Endothelial cell (in vitro differentiated cells): ENCODE results near the gene TMPRSS6. TPM values are rescaled to one million over a fixed set of nuclear protein-coding genes. Genes with fewer than 3 reads are reported as not detected.
A peak's percentile ranks its signal among the peaks of the same experiment; 100 is the strongest.

Experiments used
- DNase-seq: peaks from one replicate; pipeline ENCODE4 v3.0.0; 2021; ENCODE audit warnings: low spot score
- H3K27ac Mint-ChIP-seq: one replicate; pipeline ENCODE4 v1.8.0; 2021; ENCODE audit warnings: mixed read lengths, inconsistent platforms; ENCODE audit not compliant: unreplicated experiment
- H3K27me3 Mint-ChIP-seq: one replicate; pipeline ENCODE4 v1.8.0; 2021; ENCODE audit warnings: mild to moderate bottlenecking, moderate library complexity, mixed read lengths, inconsistent platforms; ENCODE audit not compliant: unreplicated experiment
- H3K36me3 Mint-ChIP-seq: one replicate; pipeline ENCODE4 v1.8.0; 2021; ENCODE audit warnings: mild to moderate bottlenecking, low read depth, mixed read lengths, inconsistent platforms; ENCODE audit not compliant: unreplicated experiment
- H3K4me1 Mint-ChIP-seq: one replicate; pipeline ENCODE4 v1.8.0; 2021; ENCODE audit warnings: mild to moderate bottlenecking, mixed read lengths, inconsistent platforms; ENCODE audit not compliant: unreplicated experiment
- H3K4me3 Mint-ChIP-seq: one replicate; pipeline ENCODE4 v1.8.0; 2021; ENCODE audit warnings: mild to moderate bottlenecking, mixed read lengths, inconsistent platforms; ENCODE audit not compliant: unreplicated experiment
- H3K9me3 Mint-ChIP-seq: one replicate; pipeline ENCODE4 v1.8.0; 2021; ENCODE audit warnings: mixed read lengths, inconsistent platforms; ENCODE audit not compliant: unreplicated experiment
- CTCF ChIP-seq: fragments of 200-600 bp; sonication (generic); IDR thresholded peaks from one replicate; pipeline ENCODE4 v1.5.0; 2021; ENCODE audit warnings: antibody characterized with exemption; ENCODE audit not compliant: unreplicated experiment
- total RNA-seq: library from RNA; stranded (reverse); fragmentation: NEBNext Ultra II Directional; extraction: Animal tissue kit (Norgen Biotek cat#: 25700); gene quantifications from one replicate; pipeline ENCODE4 v1.2.1, GENCODE V29; 2021; ENCODE audit not compliant: unreplicated experiment

The TMPRSS6 gene
- total RNA-seq, 1 donor from 2014 or later: not detected

- Mint-ChIP-seq H3K4me3 (peak overlapping the region; percentile 1), H3K4me1 (no peaks in the 10 kb centered on the region), H3K9me3 (no peaks in the 10 kb centered on the region), H3K36me3 (no peaks in the 10 kb centered on the region), H3K27me3 (peaks cover 20% of the 10 kb centered on the region), H3K27ac (no peak overlapping the region)
- TF ChIP-seq CTCF: no peak
- DNase-seq: no peak
Observed at GRCh38 chr22:37111156-37111717, 1.7 kb upstream of the TMPRSS6 start.

- Mint-ChIP-seq H3K4me1 (no peaks in the 10 kb centered on the region), H3K27ac (no peak overlapping the region), H3K36me3 (no peaks in the 10 kb centered on the region), H3K4me3 (no peak overlapping the region), H3K27me3 (peaks cover 27% of the 10 kb centered on the region), H3K9me3 (no peaks in the 10 kb centered on the region)
- no peak for DNase-seq
- TF ChIP-seq CTCF: no peak
Observed at GRCh38 chr22:37107816-37108621, 1.5 kb downstream of the TMPRSS6 start.

GRCh38 chr22:37105990-37106389 is 3.5 kb downstream of the TMPRSS6 start:
- no peaks in the 10 kb centered on the region for H3K4me1 Mint-ChIP-seq
- no peak overlapping the region for H3K27ac Mint-ChIP-seq
- H3K27me3 Mint-ChIP-seq: peaks cover 20% of the 10 kb centered on the region
- H3K4me3 Mint-ChIP-seq: no peak overlapping the region
- H3K9me3 Mint-ChIP-seq: no peaks in the 10 kb centered on the region
- no peak for TF ChIP-seq CTCF
- H3K36me3 Mint-ChIP-seq: no peaks in the 10 kb centered on the region
- no peak for DNase-seq

- no peak for DNase-seq
- Mint-ChIP-seq H3K27me3 (peaks cover 23% of the 10 kb centered on the region), H3K27ac (no peak overlapping the region), H3K9me3 (no peaks in the 10 kb centered on the region), H3K4me3 (no peak overlapping the region), H3K36me3 (no peaks in the 10 kb centered on the region), H3K4me1 (no peaks in the 10 kb centered on the region)
- TF ChIP-seq CTCF: no peak
Observed at GRCh38 chr22:37105154-37105553, 4.4 kb downstream of the TMPRSS6 start.

- no peak for DNase-seq
- Mint-ChIP-seq H3K36me3 (no peaks in the 10 kb centered on the region), H3K4me1 (no peaks in the 10 kb centered on the region), H3K9me3 (no peaks in the 10 kb centered on the region), H3K4me3 (no peak overlapping the region), H3K27me3 (peaks cover 23% of the 10 kb centered on the region), H3K27ac (peak overlapping the region; percentile 13)
- no peak for TF ChIP-seq CTCF
Observed at GRCh38 chr22:37103656-37104452, 5.7 kb downstream of the TMPRSS6 start.
